HG02623 (cell line): ENCODE measurements around the gene STPG3.

Experiments used
- ATAC-seq: cut with Tn5 transposase; IDR thresholded peaks from one replicate; pipeline ENCODE4 v1.9.1; 2021; ENCODE audit warnings: moderate library complexity; ENCODE audit not compliant: unreplicated experiment

Gene STPG3

DNA sequence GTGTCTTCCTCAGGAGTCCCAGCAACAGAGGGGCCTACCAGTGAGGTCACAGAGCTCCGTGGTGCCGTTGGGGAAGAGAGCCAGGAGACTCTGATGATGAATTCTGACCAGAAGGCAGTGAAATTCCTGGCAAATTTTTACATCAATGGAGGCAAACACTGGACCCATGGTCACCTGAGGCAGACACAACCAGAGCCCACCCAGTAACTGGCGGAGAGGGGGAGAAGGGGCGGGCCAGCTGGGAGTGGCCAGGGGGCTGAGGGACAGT is at the start of gene STPG3:
Gene STPG3 (plus strand): TSS at position 93 of the 268 bp plus-strand sequence. CDS start 1 bp downstream, at position 94.
- no peak for ATAC-seq

DNA sequence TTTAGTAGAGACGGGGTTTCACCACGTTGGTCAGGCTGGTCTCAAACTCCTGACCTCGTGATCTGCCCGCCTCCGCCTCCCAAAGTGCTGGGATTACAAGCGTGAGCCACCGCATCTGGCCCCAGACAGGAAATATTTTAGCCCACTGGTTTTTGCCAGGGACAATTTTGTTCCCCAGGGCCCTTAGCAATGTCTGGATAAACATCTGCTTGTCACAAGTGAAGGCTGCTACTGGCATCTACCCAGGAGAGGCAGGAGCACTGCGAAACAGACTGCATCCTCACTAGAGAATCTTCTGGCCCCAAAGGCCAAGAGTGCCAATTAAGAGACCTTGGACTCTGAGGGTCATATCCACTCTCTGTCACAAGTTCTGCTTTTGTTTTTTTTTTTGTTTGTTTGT is 48.1 kb upstream of the STPG3 start:
- ATAC-seq: no peak

DNA sequence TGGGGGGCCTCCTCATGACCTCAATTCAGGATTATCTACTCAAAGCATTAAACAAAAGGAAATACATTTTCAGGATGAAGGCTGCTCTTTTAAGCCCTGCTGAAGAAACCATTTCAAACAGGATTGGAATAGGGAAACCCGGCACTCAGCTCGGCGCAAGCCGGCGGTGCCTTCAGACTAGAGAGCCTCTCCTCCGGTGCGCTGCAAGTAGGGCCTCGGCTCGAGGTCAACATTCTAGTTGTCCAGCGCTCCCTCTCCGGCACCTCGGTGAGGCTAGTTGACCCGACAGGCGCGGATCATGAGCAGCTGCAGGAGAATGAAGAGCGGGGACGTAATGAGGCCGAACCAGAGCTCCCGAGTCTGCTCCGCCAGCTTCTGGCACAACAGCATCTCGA is 46.4 kb upstream of the STPG3 start:
- no peak for ATAC-seq

DNA sequence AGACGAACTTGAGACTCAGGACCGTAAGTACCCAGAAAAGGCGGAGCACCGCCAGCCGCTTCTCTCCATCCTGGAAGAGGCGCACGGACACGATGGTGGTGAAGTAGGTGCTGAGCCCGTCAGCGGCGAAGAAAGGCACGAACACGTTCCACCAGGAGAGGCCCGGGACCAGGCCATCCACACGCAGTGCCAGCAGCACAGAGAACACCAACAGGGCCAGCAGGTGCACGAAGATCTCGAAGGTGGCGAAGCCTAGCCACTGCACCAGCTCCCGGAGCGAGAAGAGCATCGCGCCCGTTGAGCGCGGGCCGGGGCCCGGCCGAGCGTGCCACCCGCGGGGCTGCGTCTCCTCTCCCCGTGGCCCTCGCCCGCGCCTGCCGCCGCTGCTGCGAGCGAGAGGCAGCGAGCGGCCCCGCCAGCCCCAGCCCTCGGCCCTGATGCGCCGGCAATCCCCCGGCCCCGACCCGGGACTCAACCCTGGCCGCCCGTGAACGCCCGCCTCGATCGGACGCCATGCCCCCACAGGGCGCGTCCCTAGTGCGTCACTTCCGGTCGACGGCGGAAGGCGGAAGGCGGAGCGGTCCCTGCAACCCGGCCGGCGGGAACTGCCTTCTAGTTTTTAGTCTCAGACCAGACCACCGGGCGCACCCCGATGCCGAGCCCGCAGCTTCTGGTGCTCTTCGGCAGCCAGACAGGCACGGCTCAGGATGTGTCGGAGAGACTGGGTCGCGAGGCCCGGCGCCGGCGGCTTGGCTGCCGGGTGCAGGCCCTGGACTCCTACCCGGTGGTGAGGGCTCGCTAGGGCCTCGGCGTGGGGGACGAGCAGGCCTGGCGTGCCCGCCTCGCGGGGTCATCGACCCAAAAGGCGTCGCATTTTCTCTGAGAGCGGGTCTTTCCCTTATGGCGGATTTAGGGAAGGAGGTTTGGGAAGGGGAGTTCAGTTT is 45.7 kb upstream of the STPG3 start, which contains the start of the genes NDOR1 and TMEM203:
Gene NDOR1 (plus strand): TSS at position 575 of the 944 bp plus-strand sequence. CDS start 78 bp downstream, at position 653.
Gene TMEM203 (minus strand): TSS at position 523 of the 944 bp plus-strand sequence. CDS start 234 bp downstream, at position 289.
- peak; percentile 34 for ATAC-seq

DNA sequence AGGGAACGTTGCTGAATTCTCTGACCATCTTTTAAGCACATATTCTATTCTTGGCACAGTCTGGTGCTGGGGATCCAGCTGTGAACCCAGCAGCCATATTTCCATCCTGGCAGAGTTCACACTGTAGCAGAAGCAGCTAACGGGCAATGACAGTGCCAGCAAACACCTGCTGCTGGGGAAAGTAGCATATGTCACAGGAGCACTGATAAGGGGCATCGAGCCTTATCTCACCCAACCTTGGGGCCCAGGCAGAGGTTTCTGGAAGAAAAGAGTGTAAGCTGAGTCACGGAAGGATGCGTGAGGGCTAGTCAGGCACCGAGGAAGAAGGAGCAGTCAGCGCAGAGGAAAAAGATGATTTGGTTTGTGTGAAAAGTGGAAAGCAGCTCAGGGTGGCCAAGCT is 44.5 kb upstream of the STPG3 start:
- no peak for ATAC-seq

DNA sequence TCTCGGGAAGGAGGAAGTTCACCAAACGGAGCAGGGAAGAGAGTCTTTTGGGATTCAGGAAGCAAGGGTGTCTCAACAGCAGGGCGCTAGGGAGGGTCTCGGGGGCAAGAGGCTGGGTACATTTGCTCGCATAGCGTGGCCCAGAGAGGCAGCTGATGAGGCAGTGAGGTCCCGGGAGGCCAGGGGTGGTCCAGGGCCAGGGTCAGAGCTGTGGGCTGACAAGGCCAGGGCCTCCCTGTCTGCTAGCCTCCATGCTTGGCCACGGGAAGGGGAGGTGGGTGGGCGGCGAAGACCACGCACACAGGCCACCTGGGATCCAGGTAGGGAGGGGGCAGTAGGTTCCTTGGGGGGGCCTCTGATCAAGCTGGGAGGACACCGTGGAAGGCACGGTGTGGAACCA is 39.6 kb upstream of the STPG3 start:
- no peak for ATAC-seq

DNA sequence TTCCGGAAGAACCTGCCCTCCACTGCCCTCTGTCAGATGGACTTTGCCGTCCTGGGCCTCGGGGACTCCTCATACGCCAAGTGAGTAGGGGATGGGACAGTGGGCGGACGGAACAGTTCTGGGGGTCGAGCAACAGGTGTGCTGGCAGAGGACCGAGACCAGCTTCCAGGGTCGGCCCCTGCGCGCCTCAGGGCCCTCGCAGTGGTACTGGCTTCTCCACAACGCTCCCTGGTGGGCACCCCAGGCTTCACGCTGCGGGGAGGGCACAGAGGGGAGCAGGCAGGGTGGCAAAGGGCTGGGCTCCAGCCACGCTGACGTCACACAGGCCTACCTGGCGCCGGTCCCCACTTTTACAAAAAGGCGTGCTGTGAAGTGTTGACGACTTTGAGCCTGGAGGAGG is 38.6 kb upstream of the STPG3 start:
- ATAC-seq: no peak

DNA sequence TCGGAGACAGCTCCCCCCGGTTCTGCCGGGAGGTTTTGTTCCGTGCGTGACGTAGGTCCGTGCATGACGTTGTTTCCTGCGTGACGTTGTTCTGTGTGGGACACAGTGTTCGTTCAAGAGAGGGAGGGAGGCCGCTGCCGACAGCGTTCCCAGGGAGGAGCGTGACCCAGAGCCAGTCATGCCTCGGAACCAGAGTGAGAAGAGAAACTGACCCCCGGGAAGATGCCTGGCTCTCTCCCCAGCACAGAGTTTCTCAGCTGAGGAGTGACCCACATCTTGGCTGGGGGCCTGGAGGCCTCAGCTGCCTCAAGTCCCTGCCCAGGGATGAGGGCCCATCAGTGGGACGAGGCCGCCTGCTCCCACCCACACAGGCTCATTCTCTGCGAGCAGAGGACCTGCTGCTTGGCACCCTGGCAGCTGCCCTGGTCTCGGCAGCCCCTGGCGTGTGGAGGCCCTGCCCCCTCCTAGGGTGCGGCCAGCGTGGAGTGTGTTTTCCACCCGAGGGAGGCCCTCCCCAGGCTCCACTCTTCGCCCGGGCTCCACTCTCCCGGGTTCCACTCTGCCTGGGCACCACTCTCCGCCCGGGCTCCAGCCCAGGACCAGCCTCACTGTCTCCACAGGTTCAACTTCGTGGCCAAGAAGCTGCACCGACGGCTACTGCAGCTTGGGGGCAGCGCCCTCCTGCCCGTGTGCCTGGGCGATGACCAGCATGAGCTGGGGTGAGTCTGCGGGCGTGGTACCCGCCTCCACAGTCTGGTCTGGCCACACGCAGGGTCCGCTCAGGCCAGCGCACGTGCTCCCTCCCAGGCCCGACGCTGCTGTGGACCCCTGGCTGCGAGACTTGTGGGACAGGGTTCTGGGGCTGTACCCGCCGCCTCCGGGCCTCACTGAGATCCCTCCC is 37.7 kb upstream of the STPG3 start:
- ATAC-seq: no peak

DNA sequence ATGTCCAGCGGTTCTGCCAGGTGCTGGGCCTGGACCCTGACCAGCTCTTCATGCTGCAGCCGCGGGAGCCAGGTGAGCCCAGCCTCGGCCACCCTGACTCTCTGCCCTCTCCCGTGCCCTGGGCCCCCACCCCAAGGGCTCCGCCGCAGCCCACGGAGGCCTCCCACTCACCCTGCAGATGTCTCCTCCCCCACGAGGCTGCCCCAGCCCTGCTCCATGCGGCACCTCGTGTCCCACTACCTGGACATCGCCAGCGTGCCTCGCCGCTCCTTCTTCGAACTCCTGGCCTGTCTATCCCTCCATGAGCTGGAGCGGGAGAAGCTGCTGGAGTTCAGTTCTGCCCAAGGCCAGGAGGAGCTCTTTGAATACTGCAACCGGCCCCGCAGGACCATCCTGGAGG is 36.5 kb upstream of the STPG3 start:
- ATAC-seq: no peak

DNA sequence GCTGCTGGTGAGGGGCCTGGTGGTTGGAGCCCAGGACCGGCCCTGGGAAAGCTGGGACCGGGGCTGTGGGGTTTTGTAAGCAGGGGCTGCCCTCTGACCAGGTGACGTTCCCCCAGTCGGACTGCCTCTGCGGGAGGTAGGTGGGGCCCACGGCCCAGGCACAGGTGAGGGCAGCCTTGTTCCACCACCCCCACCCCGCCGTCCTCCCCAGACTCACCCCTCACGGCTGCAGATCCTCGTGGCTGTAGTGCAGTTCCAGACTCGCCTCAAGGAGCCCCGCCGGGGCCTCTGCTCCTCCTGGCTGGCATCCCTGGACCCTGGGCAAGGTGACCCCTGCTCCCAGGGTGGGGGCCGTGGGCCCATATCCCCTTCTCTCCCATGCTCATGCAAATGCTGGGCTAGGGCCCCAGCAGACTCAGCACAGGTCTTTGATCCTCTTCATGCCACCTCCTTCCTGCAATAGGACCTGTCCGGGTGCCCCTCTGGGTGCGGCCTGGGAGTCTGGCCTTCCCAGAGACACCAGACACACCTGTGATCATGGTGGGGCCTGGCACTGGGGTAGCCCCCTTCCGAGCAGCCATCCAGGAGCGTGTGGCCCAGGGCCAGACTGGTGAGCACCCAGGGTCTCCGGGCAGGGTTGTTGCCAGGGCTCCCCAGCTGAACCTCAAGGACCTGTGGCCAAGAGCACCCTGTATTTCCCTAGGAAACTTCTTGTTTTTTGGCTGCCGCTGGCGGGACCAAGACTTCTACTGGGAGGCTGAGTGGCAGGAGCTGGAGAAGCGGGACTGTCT is 35.7 kb upstream of the STPG3 start:
- no peak for ATAC-seq

DNA sequence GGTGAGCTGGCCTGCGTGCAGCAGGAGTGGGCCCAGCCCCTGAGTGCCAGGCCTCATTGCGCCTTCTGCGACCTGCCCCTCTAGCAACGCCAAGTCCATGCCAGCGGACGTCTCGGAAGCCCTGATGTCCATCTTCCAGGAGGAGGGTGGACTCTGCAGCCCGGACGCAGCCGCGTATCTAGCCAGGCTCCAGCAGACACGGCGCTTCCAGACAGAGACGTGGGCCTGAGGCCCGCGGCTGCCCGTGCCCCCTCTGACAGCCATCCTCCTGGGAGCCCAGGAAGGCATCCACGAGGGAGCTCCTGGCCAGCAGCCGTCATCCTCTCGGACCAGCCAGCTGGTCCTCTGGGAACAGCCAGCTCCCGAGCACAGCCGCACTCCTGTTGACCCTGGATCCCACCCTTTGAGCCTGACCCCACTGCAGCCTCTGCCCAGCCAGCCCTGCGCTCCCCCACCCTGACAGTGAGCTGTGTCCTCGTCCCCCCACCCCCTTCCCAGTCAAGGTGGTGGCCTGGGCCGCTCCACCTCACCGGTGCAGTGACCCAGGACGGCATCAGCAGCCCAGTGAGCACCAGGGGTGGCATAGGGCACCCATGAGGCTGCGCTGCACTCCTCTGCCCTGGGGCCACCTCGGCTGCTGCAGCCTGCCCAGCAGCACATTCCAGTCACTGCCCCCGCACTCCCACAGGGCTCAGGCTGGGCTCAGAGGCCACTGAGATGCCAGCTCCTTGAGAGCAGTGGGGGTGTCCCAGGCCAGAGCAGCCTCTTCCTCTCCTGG is 34.7 kb upstream of the STPG3 start:
- ATAC-seq: no peak

DNA sequence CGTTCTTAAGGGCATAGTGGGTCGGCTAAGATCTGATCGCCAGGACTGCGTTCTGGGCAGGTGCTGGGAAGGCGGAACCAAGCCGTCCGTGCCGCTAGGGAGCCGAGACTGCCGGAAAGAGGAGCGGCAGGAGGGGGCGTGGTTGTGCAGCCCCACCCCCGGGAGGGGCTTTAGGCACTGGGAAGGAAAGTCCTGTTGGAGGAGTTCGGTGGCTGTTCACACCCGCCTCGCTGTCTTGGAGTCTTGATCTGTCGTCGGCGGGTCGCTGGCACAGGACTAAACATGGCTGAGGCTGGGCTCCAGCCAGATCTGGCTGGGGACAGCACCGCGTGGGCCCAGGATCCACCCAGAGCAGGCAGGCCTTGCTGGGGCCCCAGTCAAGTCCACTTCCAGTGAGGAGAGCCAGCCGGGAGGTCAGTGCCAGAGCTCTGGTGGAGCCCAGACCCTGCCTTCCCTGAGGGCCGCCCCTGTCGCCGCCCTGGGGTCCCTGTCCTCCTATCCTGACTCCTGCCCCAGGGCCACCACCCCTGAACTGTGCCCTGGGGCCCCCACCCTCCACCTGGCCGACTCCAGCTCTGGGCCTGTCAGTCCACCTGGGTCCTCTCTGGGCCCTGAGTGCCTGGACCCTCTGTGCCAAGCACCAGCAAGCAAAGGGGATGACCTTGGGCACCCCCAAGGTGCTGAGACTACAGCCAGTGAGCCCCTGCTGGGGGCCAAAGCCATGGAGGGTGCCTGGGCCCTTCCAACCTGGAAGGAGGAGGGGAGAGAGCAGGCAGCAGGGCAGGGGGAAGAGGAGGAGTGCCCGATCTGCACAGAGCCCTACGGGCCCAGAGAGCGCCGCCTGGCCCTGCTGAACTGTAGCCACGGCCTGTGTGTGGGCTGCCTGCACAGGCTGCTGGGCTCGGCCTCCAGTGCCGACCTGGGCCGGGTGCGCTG is 33.5 kb upstream of the STPG3 start:
- ATAC-seq: no peak

DNA sequence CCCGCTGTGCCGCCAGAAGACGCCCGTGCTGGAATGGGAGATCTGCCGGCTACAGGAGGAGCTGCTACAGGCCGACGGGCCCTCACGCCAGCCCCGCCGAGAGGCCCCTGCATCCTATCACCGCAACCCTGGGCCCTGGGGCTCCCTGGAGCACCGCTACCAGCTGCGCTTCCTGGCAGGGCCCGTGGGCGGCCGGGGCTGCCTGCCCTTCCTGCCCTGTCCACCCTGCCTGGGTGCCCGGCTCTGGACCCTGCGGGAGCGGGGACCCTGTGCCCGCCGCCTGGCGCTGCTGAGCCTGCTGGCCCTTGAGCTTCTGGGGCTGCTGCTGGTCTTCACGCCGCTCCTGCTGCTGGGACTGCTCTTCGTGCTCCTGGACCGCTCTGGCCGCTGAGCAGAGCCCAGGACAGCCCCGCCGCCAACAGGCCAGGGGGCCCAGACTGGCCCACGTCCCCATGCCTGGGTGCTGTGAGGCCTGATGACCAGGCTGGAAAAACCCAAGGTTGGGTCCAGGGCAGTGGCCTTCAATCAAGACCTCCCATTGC is 32.8 kb upstream of the STPG3 start:
- no peak for ATAC-seq

DNA sequence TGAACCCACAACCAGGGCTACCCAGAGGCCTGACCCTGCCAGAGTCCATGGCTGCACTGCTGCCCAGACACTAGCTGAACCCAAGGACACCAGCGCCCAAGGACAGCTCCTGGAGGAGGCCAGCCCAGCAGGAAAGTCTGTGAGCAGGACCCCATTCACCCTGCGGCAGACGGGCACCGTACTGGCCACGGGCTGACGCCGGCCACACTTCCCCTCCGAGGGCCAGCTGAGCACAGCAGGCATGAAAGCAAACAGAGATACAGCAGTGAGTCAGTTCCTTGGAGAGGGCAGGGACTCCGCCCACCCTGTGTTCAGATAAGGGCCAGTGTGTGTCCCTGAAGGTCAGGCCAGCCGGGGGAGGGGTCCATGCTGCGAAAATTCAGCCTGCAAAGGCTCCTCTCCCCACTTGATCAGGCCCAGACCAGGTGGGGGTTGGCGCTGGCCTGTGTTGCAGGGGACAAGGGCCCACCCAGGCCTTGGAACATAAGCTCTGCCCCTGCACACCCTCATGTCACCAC is 32.3 kb upstream of the STPG3 start:
- no peak for ATAC-seq

DNA sequence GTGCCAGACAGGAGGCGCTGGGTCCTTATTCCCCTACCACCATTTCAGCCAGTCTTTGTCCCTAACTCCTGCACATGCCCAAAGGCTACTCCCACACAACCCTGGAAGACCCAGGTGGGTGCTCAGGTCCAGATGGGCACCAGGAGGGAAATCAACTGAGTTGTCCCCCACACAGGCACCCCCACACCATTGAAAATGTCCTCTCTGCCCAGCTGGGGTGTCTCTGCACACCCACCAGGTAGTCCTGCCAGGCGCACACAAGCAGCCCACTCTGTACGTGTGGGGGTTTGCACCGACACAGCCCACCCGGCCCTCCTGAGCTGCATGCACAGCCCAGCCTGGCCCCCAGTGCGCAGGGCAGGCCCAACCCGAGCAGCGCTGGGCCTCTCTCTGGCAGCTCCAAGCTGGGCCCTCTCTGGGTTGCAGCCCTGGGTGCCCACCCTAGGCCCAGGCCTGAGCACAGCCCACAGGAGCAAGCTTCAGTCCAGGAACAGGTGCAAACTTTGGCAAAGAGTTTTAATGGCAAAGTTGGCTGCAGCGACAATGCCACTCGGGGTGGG is 31.2 kb upstream of the STPG3 start:
- no peak for ATAC-seq

DNA sequence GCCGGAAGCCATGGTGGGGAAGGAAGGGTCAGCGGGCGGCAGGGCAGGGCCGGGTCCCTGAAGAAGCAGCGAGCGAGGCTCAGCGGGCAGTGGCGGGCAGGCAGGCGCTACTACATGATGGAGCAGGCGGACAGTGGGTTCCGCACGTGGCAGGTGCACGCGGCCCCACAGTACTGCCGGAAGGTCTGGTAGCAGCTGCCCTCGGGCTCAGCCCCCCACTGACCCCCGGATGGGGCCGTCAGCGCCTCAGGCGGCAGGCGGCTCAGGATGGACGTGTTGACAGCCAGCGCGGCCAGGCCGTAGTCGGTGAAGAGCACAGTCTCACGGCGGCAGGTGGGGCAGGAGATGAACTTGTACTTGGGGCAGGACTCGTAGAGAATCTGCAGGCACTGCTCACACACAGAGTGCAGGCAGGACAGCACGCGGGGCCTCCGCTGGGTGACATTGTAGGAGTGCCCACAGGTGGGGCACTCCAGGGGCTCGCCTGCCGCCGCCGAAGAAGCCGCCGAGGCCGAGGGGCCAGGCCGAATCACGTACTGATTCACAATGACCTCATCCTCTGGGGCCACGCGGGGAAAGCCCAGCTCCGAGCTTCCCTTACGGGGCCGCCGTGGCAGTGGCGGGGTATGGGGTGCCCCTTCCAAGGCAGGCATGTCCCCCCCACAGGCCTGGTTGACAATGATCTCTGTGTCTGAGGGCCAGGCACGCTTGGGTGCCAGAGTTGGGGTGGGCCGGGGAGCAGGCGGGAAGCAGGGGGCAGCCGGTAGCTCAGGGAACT is 30.6 kb upstream of the STPG3 start:
- no peak for ATAC-seq

DNA sequence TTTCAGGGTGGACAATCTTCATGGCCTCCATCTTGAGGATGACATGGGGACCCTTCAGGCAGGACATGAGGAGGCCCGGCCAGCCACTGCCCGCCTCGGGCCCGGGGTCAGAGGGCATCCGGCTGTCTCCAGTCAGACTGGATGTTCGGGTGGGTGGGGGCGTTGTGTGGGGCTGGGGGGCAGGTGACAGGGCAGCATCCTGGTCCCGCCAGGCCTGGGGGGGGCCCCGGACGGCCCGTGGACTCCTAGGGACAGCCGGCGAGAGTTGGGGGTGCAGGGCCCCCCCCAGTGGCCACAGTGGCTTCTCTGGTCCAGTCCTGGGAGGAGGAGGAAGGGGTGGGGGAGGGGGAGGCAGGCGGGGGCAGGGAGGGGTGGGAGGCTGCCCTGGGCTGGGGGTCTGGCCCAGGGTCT is 30.0 kb upstream of the STPG3 start:
- no peak for ATAC-seq
